Measurements from ENCODE around the gene SPEM1.

DNA sequence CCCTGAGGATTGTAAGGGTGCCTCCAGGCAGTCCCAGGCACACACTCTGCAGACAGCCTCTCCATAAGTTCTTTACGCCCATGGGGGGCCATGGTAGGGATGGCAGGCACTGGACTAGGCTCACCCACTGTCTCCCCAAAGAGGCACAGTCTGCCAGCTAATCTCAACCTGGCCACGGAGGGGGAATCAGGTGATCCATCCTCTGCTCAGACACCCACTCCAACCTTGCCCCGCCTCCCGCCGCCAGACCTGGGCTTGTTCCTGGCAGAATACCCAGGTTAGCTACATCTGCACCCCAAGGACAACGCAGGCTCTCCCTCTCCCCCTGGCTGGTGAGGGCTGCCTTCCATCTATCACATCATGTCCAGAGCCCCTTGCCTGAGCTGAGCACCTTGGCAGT is 11.3 kb upstream of the SPEM1 start:
- TF ChIP-seq CTCF (IDR thresholded peaks at IDR 0.05) (no peak), POLR2A (IDR thresholded peaks at IDR 0.05) (no peak)
